B cell (primary cell): Measurements from ENCODE around the gene FKBP9. TPM values are rescaled to one million over a fixed set of nuclear protein-coding genes. Genes with fewer than 3 reads are reported as not detected.

Source experiments
- ATAC-seq: fragments of 200-7000 bp; cut with Tn5 transposase; one replicate; pipeline ENCODE4 v1.10.0; 2021; ENCODE audit warnings: low read depth, mild to moderate bottlenecking, moderate number of reproducible peaks, moderate library complexity
- CTCF ChIA-PET: fragments of 350-600 bp; sonication (Branson Sonifier 250); formaldehyde crosslinking; loops from one replicate; lab custom pipeline; 2021; ENCODE audit warnings: antibody characterized with exemption, inconsistent platforms; lab: Charles Lee
- POLR2A ChIA-PET: fragments of 350-600 bp; sonication (Branson Sonifier 250); formaldehyde crosslinking; loops from one replicate; lab custom pipeline; 2021; ENCODE audit warnings: antibody characterized with exemption; lab: Charles Lee
- DNase-seq: peaks from one replicate; pipeline ENCODE4 v3.0.0; 2013
- H2AFZ ChIP-seq: 2 replicates; pipeline ENCODE4 v1.6.1; 2012; ENCODE audit warnings: mild to moderate bottlenecking, low read depth, low read length; ENCODE audit not compliant: insufficient read depth, poor library complexity, severe bottlenecking
- H3K27ac ChIP-seq, 2 donors: 1 replicate in 1 of 2; 2 replicates in 1 of 2; pipeline ENCODE4 v1.5.1; 2012 to 2013; ENCODE audit warnings: low read length in 2 of 2, mild to moderate bottlenecking in 2 of 2, moderate library complexity in 1 of 2
- H3K27me3 ChIP-seq, 4 experiments: fragments of 200-600 bp in 1 of 4; sonication (generic) in 1 of 4; replicated peaks in 1 of 4; 1 replicate in 2 of 4; 2 replicates in 2 of 4; pipeline versions ENCODE4 v1.6.1 to v1.7.0; 2013 to 2016; ENCODE audit warnings: low read length in 3 of 4, mild to moderate bottlenecking in 2 of 4, mixed read lengths in 1 of 4, moderate library complexity in 1 of 4; ENCODE audit not compliant: insufficient read depth in 4 of 4, control insufficient read depth in 3 of 4; ENCODE audit errors: control extremely low read depth in 1 of 4
- H3K36me3 ChIP-seq, 2 experiments: replicated peaks in 1 of 2; 1 replicate in 1 of 2; 2 replicates in 1 of 2; pipeline versions ENCODE4 v1.6.1 to v1.7.1; 2013; ENCODE audit warnings: low read length in 1 of 2; ENCODE audit not compliant: insufficient read depth in 2 of 2, control insufficient read depth in 1 of 2; ENCODE audit errors: control extremely low read depth in 1 of 2, extremely low read depth in 1 of 2
- H3K4me1 ChIP-seq, 2 donors: fragments of 200-600 bp in 1 of 2; sonication (generic) in 1 of 2; 1 replicate in 1 of 2; 2 replicates in 1 of 2; pipeline versions ENCODE4 v1.5.1 to v1.6.1; 2013 to 2017; ENCODE audit warnings: low read length in 2 of 2; ENCODE audit not compliant: control insufficient read depth in 2 of 2, insufficient read depth in 2 of 2
- H3K4me2 ChIP-seq: replicated peaks from 2 replicates; pipeline ENCODE3; 2012; ENCODE audit warnings: mild to moderate bottlenecking, low read depth, low read length; ENCODE audit not compliant: poor library complexity, severe bottlenecking
- H3K4me3 ChIP-seq, 5 experiments: fragments of 200-600 bp in 1 of 5; sonication (generic) in 1 of 5; 1 replicate in 3 of 5; 2 replicates in 2 of 5; pipeline versions ENCODE4 v1.5.1 to v1.7.0; 2011 to 2016; ENCODE audit warnings: low read length in 4 of 5, mild to moderate bottlenecking in 4 of 5, low read depth in 2 of 5, control low read depth in 1 of 5, moderate library complexity in 1 of 5; ENCODE audit not compliant: insufficient read depth in 1 of 5; ENCODE audit errors: control extremely low read depth in 1 of 5, extremely low read depth in 1 of 5
- H3K79me2 ChIP-seq: fragments of 200-600 bp; sonication (generic); one replicate; pipeline ENCODE4 v1.6.0; 2016; ENCODE audit warnings: low read length; ENCODE audit not compliant: control insufficient read depth, insufficient read depth
- H3K9ac ChIP-seq: fragments of 200-600 bp; sonication (generic); 2 replicates; pipeline ENCODE4 v1.6.1; 2017; ENCODE audit warnings: mild to moderate bottlenecking, low read length, moderate library complexity
- H3K9me3 ChIP-seq, 3 donors: one replicate each; pipeline versions ENCODE4 v1.6.1 to v1.7.1; 2013; ENCODE audit warnings: low read length in 2 of 3; ENCODE audit not compliant: control insufficient read depth in 2 of 3, insufficient read depth in 1 of 3; ENCODE audit errors: control extremely low read depth in 1 of 3
- H4K20me1 ChIP-seq: 2 replicates; pipeline ENCODE4 v1.6.0; 2012; ENCODE audit warnings: mild to moderate bottlenecking, low read length; ENCODE audit not compliant: insufficient read depth, control insufficient read depth, poor library complexity, severe bottlenecking
- H3K27ac Mint-ChIP-seq: one replicate; pipeline ENCODE4 v1.8.0; 2021; ENCODE audit warnings: mixed read lengths
- H3K27me3 Mint-ChIP-seq: one replicate; pipeline ENCODE4 v1.8.0; 2021; ENCODE audit warnings: mixed read lengths
- H3K4me1 Mint-ChIP-seq: one replicate; pipeline ENCODE4 v1.8.0; 2021; ENCODE audit warnings: mixed read lengths
- H3K4me3 Mint-ChIP-seq: one replicate; pipeline ENCODE4 v1.8.0; 2021; ENCODE audit warnings: mixed read lengths
- H3K9me3 Mint-ChIP-seq: one replicate; pipeline ENCODE4 v1.8.0; 2022; ENCODE audit warnings: mixed read lengths; ENCODE audit not compliant: insufficient read depth
- CTCF ChIP-seq: fragments of 200-600 bp; IDR thresholded peaks from one replicate; pipeline ENCODE4 v1.8.0; 2022; ENCODE audit warnings: antibody characterized with exemption, mild to moderate bottlenecking
- EZH2 ChIP-seq: IDR thresholded peaks from 2 replicates; pipeline ENCODE4 v1.6.1; 2012; ENCODE audit warnings: borderline replicate concordance, low read depth, mild to moderate bottlenecking, moderate library complexity, low read length; ENCODE audit not compliant: insufficient read depth, poor library complexity, severe bottlenecking
- WGBS: methylation state at CpG from one replicate; pipeline ENCODE4 v1.1.5; 2013; ENCODE audit warnings: missing lambda C conversion rate; ENCODE audit not compliant: insufficient coverage; 5-methylcytosine and 5-hydroxymethylcytosine counted together
- intact Hi-C: fragments of 100-400 bp; cut with micrococcal nuclease; formaldehyde crosslinking; loops from one replicate; pipeline ENCODE4 v1.10.0; 2022
- polyA plus RNA-seq: library from polyadenylated mRNA; depleted of rRNA; stranded (reverse); fragments of >200 nt; gene quantifications from 2 replicates; pipeline ENCODE4 v1.2.3, GENCODE V29; 2012
- total RNA-seq, 2 donors: library from RNA; stranded (reverse); fragments of 120-200 nt in 1 of 2; gene quantifications; 1 replicate in 1 of 2; 2 replicates in 1 of 2; pipeline versions ENCODE4 v1.2.3 to v1.2.4, GENCODE V29; 2013 to 2022

FKBP9 gene
- total and polyA plus RNA-seq, 2 donors (not counting 1 experiment from before 2014, with no cell fraction given): 0.52 to 0.98 TPM

- H2AFZ ChIP-seq: no peak overlapping the region
- H3K27ac ChIP-seq: no peak overlapping the region
- Mint-ChIP-seq H3K9me3 (no peaks in the 10 kb centered on the region), H3K27ac (no peak overlapping the region), H3K4me3 (no peak overlapping the region), H3K27me3 (no peaks in the 10 kb centered on the region), H3K4me1 (peaks cover 23% of the 10 kb centered on the region)
- peaks cover 14 to 18% of the 10 kb centered on the region in 2 donors for H3K4me1 ChIP-seq
- ATAC-seq (no peak), DNase-seq (no peak)
- H3K27me3 ChIP-seq: no peaks in the 10 kb centered on the region
- H4K20me1 ChIP-seq: peaks cover 6% of the 10 kb centered on the region
- TF ChIP-seq CTCF (no peak), EZH2 (no peak)
- H3K9ac ChIP-seq: no peak overlapping the region
- H3K9me3 ChIP-seq: no peaks in the 10 kb centered on the region
- no peak overlapping the region for H3K4me3 ChIP-seq
- no peaks in the 10 kb centered on the region for H3K36me3 ChIP-seq
- ChIA-PET POLR2A (no interaction called here), CTCF (interaction anchor here (10.1 kb wide), 1 partner anchor 92 kb away, joined by 122 read pairs; no protein-coding TSS in a partner anchor)
- H3K79me2 ChIP-seq: peaks cover 69% of the 10 kb centered on the region
- no peak overlapping the region for H3K4me2 ChIP-seq
- WGBS: 99% methylated on average over 9 of the region's 10 CpGs
- intact Hi-C loops: no loop called here
These were observed 19.7 kb upstream of the FKBP9 start for GRCh38 chr7:32937344-32938174.

GRCh38 chr7:32941181-32941580, 16.1 kb upstream of the FKBP9 start:
- peak overlapping the region; percentile 85 for H3K4me2 ChIP-seq
- Mint-ChIP-seq H3K27ac (no peak overlapping the region), H3K27me3 (no peaks in the 10 kb centered on the region), H3K4me3 (peak overlapping the region; percentile 99), H3K9me3 (no peaks in the 10 kb centered on the region), H3K4me1 (peaks cover 23% of the 10 kb centered on the region)
- TF ChIP-seq EZH2 (no peak), CTCF (no peak)
- intact Hi-C loops: loop anchor here (5.0 kb wide), 2 partner anchors 101 to 249 kb away; no protein-coding TSS in a partner anchor
- DNase-seq (no peak), ATAC-seq (no peak)
- H3K79me2 ChIP-seq: peaks cover 37% of the 10 kb centered on the region
- peaks cover 6% of the 10 kb centered on the region for H4K20me1 ChIP-seq
- H3K4me1 ChIP-seq: peaks cover 17 to 21% of the 10 kb centered on the region in 2 donors
- peak overlapping the region in 1 of 5 experiments; percentile 78 for H3K4me3 ChIP-seq
- no peaks in the 10 kb centered on the region for H3K9me3 ChIP-seq
- no peak overlapping the region for H2AFZ ChIP-seq
- H3K36me3 ChIP-seq: no peaks in the 10 kb centered on the region
- 75% methylated on average over 2 of the region's 5 CpGs for WGBS
- CTCF ChIA-PET: interaction anchor here (0.7 to 10.1 kb wide), 7 partner anchors 49 to 232 kb away, joined by 3 to 122 read pairs (median 6); partner anchors contain the start of gene RP9
- H3K27ac ChIP-seq: peak overlapping the region in 1 of 2 donors; percentile 65
- H3K9ac ChIP-seq: peak overlapping the region; percentile 73
- POLR2A ChIA-PET: interaction anchor here (0.6 to 2.7 kb wide), 2 partner anchors 49 to 50 kb away, joined by 3 to 10 read pairs; partner anchors contain the start of gene KBTBD2
- H3K27me3 ChIP-seq: no peaks in the 10 kb centered on the region
